Mammary epithelial cell (primary cell): ENCODE results near the gene DTX3L.

ENCODE experiments used
- CTCF ChIP-seq, 2 donors: IDR thresholded peaks in 1 of 2; conservative IDR thresholded peaks in 1 of 2; 2 replicates each; pipeline ENCODE4 v1.5.1; 2011 to 2012; ENCODE audit warnings: inconsistent platforms in 2 of 2, low read length in 2 of 2, mild to moderate bottlenecking in 2 of 2, control low read depth in 1 of 2, low read depth in 1 of 2; ENCODE audit not compliant: insufficient read depth in 1 of 2; ENCODE audit errors: extremely low read depth in 1 of 2
- EZH2 ChIP-seq: IDR thresholded peaks from 2 replicates; pipeline ENCODE4 v1.6.1; 2012; ENCODE audit warnings: low read length, inconsistent platforms, borderline replicate concordance

- TF ChIP-seq CTCF (conservative IDR thresholded peaks at IDR 0.05 in 1 of 2, IDR thresholded peaks at IDR 0.05 in 1 of 2; ENCODE audit: extremely low read depth in 1 of 2, insufficient read depth in 1 of 2, low read depth in 1 of 2, low read length in 2 of 2) (no peak), EZH2 (no peak)
These were observed 13.4 kb downstream of the DTX3L start, which contains the start of gene PARP15 for GRCh38 chr3:122577409-122578031.
